NCI-H1436 treated with DMSO at 0.1 percent for 48 hours (cell line): Measurements from ENCODE around the gene KCNT2.

ENCODE experiments used
- DNase-seq: peaks from one replicate; lab custom pipeline; 2025; lab: John Stamatoyannopoulos, UW

The KCNT2 gene

DNA sequence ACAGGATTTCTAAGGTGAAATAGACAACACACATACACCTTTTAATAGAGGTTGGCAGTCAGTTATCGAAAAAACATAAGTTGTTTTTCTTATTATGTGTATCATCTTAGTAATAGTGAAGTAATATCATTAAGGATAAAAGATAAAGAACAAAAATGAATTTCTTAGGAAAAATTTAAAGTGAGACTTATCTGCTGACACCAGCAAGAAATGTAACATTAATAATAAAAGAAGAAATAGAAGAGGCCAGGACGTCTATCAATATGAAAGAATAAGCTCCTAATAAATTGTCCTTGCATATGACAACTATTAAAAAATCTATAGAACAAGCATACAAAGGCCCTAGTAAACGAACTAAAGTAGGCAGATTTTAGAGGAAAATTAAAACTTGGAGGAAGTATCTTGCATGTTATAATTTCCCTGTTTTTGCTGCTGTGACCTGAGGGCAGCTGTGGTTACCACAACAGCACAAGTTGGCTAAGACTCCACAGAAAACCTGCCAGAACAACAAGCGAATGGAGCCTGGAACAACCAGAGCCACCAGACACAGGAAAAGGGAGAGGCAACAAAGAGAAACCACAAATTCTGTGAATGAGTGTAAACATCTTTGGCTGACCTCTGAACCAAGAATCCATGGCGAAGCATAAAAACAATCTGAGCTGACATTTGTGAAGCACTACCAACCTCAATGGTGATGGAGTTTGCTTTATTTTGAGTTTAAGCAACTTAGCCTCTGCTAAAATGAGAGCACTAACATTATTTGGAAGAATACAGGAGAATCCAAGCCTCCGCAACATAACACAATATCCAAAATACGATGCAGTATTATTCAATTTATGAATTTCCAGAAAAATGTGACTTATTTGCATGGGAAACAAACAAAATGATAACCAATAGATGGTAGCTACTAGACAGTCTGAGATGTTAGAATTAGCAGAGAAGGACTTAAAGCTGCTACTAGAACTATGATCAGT lies 207.5 kb downstream of the KCNT2 start:
- no peak for DNase-seq

DNA sequence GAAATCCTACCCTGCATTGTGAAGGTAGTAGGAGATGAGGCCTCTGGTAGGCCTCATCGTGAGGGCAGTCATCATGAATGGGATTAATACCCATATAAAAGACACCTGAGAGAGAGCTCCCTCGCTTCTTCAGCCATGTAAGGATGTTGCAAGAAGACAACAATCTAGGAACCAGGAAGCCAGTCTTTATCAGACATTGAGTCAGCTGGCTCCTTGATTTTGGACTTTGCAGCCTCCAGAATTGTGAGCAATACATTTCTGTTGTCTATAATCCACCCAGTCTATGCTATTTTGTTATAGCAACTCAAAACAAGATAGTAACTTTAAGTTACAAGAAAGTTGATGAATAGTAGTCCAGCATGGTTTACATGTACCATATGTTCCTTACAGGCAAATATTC lies 208.5 kb downstream of the KCNT2 start:
- DNase-seq: no peak

DNA sequence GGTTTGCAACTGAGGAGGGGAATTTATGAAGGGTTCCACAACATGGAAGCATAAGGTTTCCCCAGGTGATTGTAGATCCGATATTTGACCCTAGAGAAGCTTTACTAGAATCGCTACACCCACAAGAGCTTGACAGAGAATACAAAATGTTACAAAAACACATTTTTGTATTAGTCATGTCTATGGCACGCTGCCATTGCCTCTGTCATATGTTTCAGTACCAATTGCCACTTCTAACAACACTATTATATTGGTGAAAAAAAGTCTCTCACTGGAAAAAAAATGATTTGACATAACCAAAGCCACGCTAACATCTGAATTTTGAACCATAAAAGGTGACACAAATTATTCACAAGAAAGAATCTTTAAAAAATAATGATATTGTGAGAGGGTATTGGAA lies 214.5 kb downstream of the KCNT2 start:
- DNase-seq: no peak

GRCh38 chr1:196393282-196393681 lies 215.0 kb downstream of the KCNT2 start:
- DNase-seq: no peak

DNA sequence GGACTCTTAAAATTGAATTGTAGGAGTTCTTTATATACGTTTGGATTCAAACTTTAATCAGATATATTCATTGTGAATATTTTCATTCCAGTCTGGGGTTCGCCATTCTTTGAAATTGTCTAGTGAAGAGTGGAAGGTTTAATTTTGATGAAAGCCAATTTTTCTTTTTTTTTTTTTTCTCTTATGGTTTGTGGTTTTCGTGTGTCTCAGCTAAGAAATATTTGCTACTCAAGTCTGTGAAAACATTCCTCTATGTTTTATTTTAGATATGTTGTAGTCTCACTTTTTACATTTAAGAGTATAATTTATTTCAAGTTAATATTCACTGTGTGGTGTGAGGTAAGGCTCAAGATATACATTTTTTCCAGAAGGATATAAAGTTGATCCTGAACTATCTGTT lies 220.5 kb downstream of the KCNT2 start:
- DNase-seq: no peak

DNA sequence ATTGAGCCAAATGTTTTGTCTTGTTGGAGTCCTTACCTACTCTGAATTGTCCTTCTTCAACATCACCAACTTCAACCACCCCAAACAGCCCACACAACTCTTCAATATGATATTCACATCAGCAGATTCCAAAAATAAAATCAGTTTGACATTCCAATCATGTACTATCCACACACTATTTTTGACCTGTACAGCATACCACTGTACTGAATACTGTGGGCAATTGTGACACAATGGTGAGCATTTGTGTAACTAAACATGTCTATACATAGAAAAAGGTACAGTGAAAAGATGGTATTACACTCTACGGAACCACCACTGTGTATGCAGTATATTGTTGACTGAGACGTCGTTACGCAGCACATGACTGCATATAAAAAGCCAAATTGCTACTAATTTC lies 223.1 kb downstream of the KCNT2 start:
- DNase-seq: no peak

DNA sequence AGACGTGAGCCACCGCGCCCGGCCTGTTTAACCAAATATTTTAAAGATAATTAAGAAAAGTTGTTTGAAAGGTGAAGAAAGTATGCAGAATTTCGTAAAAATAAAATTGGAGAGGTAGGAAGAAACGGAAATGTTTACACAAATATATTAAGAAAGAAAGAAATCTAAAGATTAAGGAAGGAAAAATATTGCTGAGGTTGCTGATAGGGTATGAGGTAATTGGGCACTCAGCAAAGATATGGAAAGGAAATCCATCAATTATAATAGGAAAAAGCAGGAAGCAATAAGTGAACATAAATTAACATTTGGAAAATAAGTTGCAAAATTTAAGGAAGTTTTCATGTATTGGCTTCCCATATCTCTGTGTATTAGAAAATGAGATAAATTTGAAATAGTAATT lies 225.9 kb downstream of the KCNT2 start:
- DNase-seq: no peak

DNA sequence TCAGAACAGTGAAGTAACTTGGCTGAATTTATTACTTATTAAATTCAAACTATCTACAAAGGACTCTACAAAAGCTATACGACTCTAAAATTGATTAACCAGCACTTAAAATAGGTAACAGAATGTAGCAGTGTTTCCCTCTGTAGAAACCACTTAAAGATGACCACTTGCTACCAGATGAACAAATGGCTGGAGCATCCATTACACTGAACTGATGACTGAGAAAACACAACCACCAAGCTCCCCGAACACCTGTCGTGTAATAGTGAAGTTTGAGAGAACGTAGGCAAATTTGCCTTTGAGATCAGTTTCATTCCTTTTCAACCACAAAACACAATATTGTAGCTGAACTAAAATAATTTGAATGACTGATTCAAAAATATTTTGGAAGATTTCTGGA lies 226.7 kb downstream of the KCNT2 start:
- no peak for DNase-seq

GRCh38 chr1:196380316-196380715 lies 227.9 kb downstream of the KCNT2 start:
- DNase-seq: no peak

DNA sequence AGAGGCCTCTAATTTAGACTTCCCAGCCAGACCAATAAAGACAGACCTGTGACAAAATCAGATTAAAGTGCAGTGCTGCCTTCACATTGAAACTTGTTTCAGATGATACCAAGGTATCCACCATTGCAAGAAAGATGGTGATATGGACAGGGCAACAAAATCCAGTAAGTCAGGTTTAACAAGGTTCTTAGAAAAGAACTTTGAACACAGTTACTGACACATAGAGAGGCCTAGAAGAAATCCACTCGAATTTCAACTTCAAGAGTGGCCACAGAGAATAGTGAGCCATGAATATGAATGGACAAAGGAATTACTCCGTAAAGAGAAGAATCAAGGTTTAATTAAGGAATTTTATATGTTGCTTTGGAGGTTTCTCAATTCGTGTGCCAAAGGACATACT lies 230.4 kb downstream of the KCNT2 start:
- DNase-seq: no peak

- DNase-seq: no peak
Measured at GRCh38 chr1:196376630-196377328, 231.5 kb downstream of the KCNT2 start.

GRCh38 chr1:196373798-196374197 lies 234.4 kb downstream of the KCNT2 start:
- no peak for DNase-seq

DNA sequence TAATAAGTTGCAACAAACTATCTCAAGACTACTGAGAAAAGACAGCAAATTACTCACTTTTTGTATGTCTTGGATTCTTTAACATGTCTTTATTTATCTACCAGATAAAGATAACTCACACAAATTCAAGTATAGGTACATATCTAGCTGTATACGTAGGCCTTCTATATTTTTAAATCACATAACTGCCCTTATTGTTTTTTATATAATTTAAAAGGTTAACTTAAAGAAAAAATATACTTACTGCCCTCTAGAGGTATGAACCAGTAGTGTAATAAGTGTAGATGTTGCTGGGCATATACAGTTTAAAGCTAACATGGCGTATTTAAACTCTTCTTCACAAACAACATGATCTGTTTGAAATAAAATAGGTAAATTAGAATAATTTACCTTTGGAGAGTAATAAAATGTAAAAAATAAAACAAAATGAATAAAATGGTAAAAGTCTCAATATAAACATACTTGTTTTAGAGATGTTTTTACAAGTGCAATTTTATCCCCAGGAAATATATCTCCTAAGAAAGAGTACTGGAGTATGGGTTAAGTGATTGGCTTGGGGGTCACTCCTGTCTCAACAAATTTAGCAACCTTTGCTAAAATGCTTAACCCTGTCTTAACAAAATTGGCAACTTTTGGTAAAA lies 235.2 kb downstream of the KCNT2 start:
- DNase-seq: no peak

- no peak for DNase-seq
Measured at GRCh38 chr1:196367838-196368237, 240.4 kb downstream of the KCNT2 start.

- no peak for DNase-seq
Measured at GRCh38 chr1:196366817-196367495, 241.3 kb downstream of the KCNT2 start.

DNA sequence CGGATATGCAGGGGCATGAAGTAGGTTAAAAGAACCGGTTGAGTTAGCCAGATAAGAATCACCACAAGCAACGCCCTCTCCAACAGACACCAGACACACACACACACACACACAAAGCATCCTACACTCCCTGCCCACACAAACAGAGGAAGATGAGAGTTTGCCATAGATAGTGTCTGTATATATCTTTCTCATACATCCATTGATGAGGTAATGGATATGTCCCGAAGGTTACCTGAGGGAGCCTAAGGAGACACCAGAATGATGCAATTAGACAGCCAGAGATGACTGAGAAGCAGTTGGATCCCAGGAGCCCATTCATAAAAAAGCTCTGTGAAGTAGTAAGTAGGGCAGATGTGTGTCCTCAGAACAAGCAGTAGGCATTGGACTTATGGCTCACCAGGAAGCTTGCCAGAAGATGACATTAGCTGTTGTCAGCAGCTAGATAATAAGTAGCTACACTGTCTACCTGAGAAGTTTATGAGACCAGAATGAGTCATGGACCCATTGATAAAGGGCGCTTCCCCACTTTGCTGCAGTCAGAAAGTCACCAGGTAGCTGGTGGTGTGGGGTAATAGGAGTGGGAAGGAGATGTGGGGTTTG lies 247.0 kb downstream of the KCNT2 start:
- no peak for DNase-seq

GRCh38 chr1:196357913-196358312 lies 250.3 kb downstream of the KCNT2 start:
- DNase-seq: no peak

DNA sequence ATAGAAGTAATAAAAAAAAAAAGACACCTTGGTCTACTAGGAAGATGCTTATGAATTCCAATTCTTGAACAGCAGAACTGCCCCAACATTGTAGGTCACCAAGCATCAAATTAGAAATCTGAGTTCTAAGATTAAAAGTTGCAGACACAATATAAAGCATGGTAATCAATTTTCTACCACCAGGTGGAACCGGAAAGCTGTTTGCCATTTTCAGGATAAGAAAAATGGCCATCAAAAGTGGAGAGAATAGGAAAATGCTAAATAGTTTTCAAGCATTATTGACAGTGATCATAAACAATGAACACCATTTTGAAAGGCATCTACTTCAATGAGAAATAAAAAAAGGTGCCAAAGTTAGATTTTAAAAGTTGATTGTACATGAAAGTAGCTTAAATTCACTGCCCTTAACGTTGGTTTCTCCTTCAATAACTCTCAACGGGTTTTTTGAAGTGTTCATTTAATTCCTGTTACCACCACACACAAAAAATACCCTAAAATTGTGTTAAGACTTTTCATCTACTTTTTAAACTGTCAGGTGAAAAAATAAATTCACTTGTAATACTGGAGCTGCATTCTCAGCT lies 252.9 kb downstream of the KCNT2 start:
- no peak for DNase-seq

DNA sequence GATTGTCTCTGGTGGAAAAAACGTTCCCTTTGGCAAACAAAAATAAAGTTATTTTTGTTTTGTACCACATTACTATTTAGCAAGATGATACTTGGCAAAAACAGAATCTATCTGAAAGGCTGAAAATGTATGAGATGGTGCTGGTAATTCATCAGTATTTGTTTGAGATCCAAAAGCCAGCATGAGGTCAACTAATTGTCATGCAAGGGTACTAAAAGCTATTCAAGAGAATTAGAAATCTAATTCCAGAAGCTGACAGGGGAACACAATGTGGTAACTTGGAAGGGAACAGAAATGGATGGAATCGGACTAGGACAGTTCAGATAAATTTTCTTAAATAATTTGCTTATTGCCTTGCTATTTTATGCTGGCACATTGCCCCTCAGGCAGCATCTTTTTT lies 263.8 kb downstream of the KCNT2 start:
- DNase-seq: no peak

DNA sequence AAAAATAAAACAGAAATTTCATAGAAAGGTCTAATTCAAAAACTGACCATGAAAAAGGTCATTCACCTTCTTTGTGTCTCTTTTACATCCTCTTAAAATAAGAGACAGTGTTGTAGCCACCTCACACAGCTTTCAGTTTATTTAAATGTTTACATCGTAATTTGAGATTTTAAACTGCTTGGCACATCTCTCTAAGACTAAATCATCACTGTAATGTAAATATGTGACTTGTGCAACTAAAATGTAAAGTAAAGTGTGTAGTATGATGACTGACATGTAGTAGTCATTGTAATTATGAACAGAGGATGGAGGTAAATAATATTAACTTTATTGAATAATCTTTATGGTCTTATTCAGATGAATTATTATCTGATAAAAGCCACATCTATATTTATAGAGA lies 283.9 kb downstream of the KCNT2 start:
- DNase-seq: no peak

- DNase-seq: no peak
Measured at GRCh38 chr1:196323869-196324268, 284.4 kb downstream of the KCNT2 start.
